ENCODE results near the gene ACAT1. TPM values are rescaled to one million over a fixed set of nuclear protein-coding genes. Genes with fewer than 3 reads are reported as not detected.

Gene ACAT1
- total RNA-seq, 2 experiments from 2014 or later: 78.0 to 81.0 TPM

- H3K27me3 Mint-ChIP-seq: no peaks in the 10 kb centered on the region
- H3K9me3 Mint-ChIP-seq: no peaks in the 10 kb centered on the region
- ATAC-seq (no peak), DNase-seq (no peak)
- peaks cover 46% of the 10 kb centered on the region for H3K36me3 Mint-ChIP-seq (ENCODE audit: low read depth)
- H3K4me1 Mint-ChIP-seq (ENCODE audit: low read depth): peaks cover 33% of the 10 kb centered on the region
- intact Hi-C loops (cut with micrococcal nuclease): no loop called here
- ChIA-PET CTCF (no interaction called here), POLR2A (interaction anchor here (1.0 kb wide), 1 partner anchor 14 kb away, joined by 3 read pairs; no protein-coding TSS in a partner anchor)
- H3K4me3 Mint-ChIP-seq: no peak overlapping the region
- no peak overlapping the region for H3K27ac Mint-ChIP-seq
- no peak for TF ChIP-seq CTCF (IDR thresholded peaks at IDR 0.05)
Observed at GRCh38 chr11:108193725-108194124, 72.4 kb downstream of the ACAT1 start.

- H3K9me3 Mint-ChIP-seq: no peaks in the 10 kb centered on the region
- H3K36me3 Mint-ChIP-seq (ENCODE audit: low read depth): peaks cover 46% of the 10 kb centered on the region
- H3K4me1 Mint-ChIP-seq (ENCODE audit: low read depth): peaks cover 63% of the 10 kb centered on the region
- no peak for ATAC-seq
- no peak overlapping the region for H3K4me3 Mint-ChIP-seq
- intact Hi-C loops (cut with micrococcal nuclease): no loop called here
- CTCF ChIA-PET: interaction anchor here (0.6 to 1.4 kb wide), 3 partner anchors 10 to 514 kb away, joined by 3 to 4 read pairs (median 3); no protein-coding TSS in a partner anchor
- POLR2A ChIA-PET: interaction anchor here (0.7 to 1.3 kb wide), 2 partner anchors 14 to 40 kb away, joined by 3 to 8 read pairs; no protein-coding TSS in a partner anchor
- TF ChIP-seq CTCF (IDR thresholded peaks at IDR 0.05): no peak
- peak overlapping the region; percentile 69 for H3K27ac Mint-ChIP-seq
- DNase-seq: no peak
- no peaks in the 10 kb centered on the region for H3K27me3 Mint-ChIP-seq
Observed at GRCh38 chr11:108196901-108197300, 75.5 kb downstream of the ACAT1 start.

Other genes starting within 250 kb of the ACAT1 start
- gene RAB39A, start 193.1 kb upstream of the ACAT1 start, total RNA-seq: not detected
- 10 to 100 TPM; 32.2 to 34.6 TPM for gene CUL5, start 112.7 kb upstream of the ACAT1 start, total RNA-seq
- gene NPAT, start 101.1 kb downstream of the ACAT1 start, total RNA-seq: 10 to 100 TPM; 32.1 to 37.1 TPM
- 10 to 100 TPM; 75.8 to 77.5 TPM for gene ATM, start 101.5 kb downstream of the ACAT1 start, total RNA-seq

Data from activated CD8-positive, alpha-beta T cell treated with anti-CD3 and anti-CD28 coated beads for 36 hours (primary cell).